ENCODE results near the gene SLC39A10.

DNA sequence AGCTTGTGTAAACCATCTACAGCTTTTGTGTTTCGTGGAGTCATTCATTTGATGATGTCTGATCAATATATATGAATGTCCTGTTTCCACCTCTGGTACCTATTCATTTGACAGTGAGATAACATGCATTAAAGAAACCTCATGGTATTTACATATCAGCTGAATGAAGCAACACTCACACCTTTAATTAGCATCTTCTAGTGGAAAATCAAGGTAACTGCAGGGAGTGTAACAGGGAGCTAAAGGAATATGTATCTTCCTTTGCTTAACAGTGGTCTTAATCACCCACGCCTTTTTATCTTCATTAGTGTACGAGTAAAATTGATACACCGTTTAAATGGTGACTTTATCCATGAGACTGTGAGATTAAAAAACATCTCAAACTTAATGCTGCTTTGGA, 15.6 kb downstream of the SLC39A10 start:
- TF ChIP-seq, protein P1, sequence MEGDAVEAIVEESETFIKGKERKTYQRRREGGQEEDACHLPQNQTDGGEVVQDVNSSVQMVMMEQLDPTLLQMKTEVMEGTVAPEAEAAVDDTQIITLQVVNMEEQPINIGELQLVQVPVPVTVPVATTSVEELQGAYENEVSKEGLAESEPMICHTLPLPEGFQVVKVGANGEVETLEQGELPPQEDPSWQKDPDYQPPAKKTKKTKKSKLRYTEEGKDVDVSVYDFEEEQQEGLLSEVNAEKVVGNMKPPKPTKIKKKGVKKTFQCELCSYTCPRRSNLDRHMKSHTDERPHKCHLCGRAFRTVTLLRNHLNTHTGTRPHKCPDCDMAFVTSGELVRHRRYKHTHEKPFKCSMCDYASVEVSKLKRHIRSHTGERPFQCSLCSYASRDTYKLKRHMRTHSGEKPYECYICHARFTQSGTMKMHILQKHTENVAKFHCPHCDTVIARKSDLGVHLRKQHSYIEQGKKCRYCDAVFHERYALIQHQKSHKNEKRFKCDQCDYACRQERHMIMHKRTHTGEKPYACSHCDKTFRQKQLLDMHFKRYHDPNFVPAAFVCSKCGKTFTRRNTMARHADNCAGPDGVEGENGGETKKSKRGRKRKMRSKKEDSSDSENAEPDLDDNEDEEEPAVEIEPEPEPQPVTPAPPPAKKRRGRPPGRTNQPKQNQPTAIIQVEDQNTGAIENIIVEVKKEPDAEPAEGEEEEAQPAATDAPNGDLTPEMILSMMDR (IDR thresholded peaks at IDR 0.05): no peak
- no peak for TF ChIP-seq POLR2A (IDR thresholded peaks at IDR 0.05)
